ENCODE results near the gene NCR2. TPM values are rescaled to one million over a fixed set of nuclear protein-coding genes. Genes with fewer than 3 reads are reported as not detected.

Gene NCR2
- total RNA-seq, 1 experiment from 2014 or later = not detected

DNA sequence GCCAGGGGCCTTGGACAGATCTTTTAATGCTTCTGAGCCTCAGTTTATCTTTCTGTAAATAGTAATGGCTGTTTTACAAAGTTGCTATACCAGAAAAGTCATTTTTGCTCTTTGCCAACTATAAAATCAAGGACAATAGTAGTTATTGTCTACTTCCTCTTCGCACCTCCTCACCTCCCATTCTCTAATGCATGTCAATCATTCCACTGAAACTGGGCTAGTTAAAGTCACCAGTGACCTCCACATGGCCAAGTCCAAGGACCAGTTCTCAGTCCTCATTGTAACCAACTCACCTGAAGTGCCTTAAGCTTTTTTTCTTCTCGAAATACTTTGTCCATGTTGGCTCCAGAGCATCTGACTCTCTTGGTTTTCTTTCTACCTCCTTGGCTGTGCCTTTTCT, 51.2 kb downstream of the NCR2 start:
- peaks cover 7% of the 10 kb centered on the region; the same call in 1 of the 2 replicates for H3K27me3 ChIP-seq (ENCODE audit: insufficient read depth, low read length)
- Mint-ChIP-seq H3K36me3 (ENCODE audit: insufficient read depth in 1 of 3, low read depth in 3 of 3) (no peaks in the 10 kb centered on the region), H3K4me3 (no peak overlapping the region), H3K4me1 (no peaks in the 10 kb centered on the region), H3K9me3 (no peaks in the 10 kb centered on the region), H3K27ac (no peak overlapping the region), H3K27me3 (ENCODE audit: low read depth) (peaks cover 12% of the 10 kb centered on the region; the same call in 1 of the 2 replicates)
- no peak overlapping the region for H2BK15ac ChIP-seq (ENCODE audit: low read depth, low read length)
- H3K14ac ChIP-seq (ENCODE audit: insufficient read depth, low read length) = no peak overlapping the region
- H2BK12ac ChIP-seq (ENCODE audit: insufficient read length, low read depth, low read length) = no peak overlapping the region
- no peak overlapping the region for H3K4me2 ChIP-seq (ENCODE audit: insufficient read depth, insufficient read length, low read length)
- no CpG with 5 or more reads among the region's 2 CpGs for WGBS (ENCODE audit: extremely low coverage, insufficient read length, low lambda C conversion rate)
- no peak overlapping the region for H3K23ac ChIP-seq (ENCODE audit: insufficient read length, low read depth, low read length)
- H2BK120ac ChIP-seq (ENCODE audit: low read depth, low read length, poor library complexity, severe bottlenecking) = no peak overlapping the region
- H3T11ph ChIP-seq (ENCODE audit: low read length) = no peak overlapping the region
- no peak overlapping the region for H2BK20ac ChIP-seq (ENCODE audit: low read depth, low read length, poor library complexity, severe bottlenecking)
- H4K20me1 ChIP-seq (ENCODE audit: control insufficient read depth, insufficient read depth, insufficient read length) = no peaks in the 10 kb centered on the region
- no peak overlapping the region for H4K8ac ChIP-seq (replicated peaks; ENCODE audit: insufficient read length, low read depth, low read length)
- TF ChIP-seq, protein P1, sequence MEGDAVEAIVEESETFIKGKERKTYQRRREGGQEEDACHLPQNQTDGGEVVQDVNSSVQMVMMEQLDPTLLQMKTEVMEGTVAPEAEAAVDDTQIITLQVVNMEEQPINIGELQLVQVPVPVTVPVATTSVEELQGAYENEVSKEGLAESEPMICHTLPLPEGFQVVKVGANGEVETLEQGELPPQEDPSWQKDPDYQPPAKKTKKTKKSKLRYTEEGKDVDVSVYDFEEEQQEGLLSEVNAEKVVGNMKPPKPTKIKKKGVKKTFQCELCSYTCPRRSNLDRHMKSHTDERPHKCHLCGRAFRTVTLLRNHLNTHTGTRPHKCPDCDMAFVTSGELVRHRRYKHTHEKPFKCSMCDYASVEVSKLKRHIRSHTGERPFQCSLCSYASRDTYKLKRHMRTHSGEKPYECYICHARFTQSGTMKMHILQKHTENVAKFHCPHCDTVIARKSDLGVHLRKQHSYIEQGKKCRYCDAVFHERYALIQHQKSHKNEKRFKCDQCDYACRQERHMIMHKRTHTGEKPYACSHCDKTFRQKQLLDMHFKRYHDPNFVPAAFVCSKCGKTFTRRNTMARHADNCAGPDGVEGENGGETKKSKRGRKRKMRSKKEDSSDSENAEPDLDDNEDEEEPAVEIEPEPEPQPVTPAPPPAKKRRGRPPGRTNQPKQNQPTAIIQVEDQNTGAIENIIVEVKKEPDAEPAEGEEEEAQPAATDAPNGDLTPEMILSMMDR (conservative IDR thresholded peaks at IDR 0.05) = no peak
- H2AFZ ChIP-seq (ENCODE audit: low read length) = no peak overlapping the region
- H3K9me3 ChIP-seq (ENCODE audit: control insufficient read depth, low read depth, low read length) = no peaks in the 10 kb centered on the region
- no peaks in the 10 kb centered on the region for H3K79me2 ChIP-seq (ENCODE audit: insufficient read depth, low read length)
- no peaks in the 10 kb centered on the region for H3K23me2 ChIP-seq (ENCODE audit: insufficient read length, low read depth, low read length, poor library complexity, severe bottlenecking)
- no peak overlapping the region for H4K5ac ChIP-seq (ENCODE audit: insufficient read length, low read depth, low read length)
- no peak for DNase-seq
- no peak overlapping the region for H3K4ac ChIP-seq (ENCODE audit: low read depth, low read length)
- no peaks in the 10 kb centered on the region for H3K4me1 ChIP-seq (ENCODE audit: insufficient read depth, low read length)
- H2BK5ac ChIP-seq (ENCODE audit: insufficient read length, low read length) = no peak overlapping the region
- H2AK5ac ChIP-seq (ENCODE audit: insufficient read length, low read length) = no peak overlapping the region
- H4K91ac ChIP-seq (ENCODE audit: insufficient read length, low read depth, low read length) = no peak overlapping the region
- no peak overlapping the region for H3K27ac ChIP-seq (ENCODE audit: insufficient read length, low read depth, low read length)
- H3K79me1 ChIP-seq (ENCODE audit: insufficient read depth, low read depth, low read length, poor library complexity, severe bottlenecking) = no peaks in the 10 kb centered on the region
- no peak overlapping the region for H3K56ac ChIP-seq (ENCODE audit: insufficient read length, low read depth, low read length)
- H3K9ac ChIP-seq (ENCODE audit: extremely low read depth, insufficient read length, low read length) = no peak overlapping the region
- no peak overlapping the region for H3K18ac ChIP-seq (ENCODE audit: insufficient read length, low read depth, low read length)

All from H9 (cell line).